K562 (cell line): ENCODE measurements around the gene DYRK4. TPM values are rescaled to one million over a fixed set of nuclear protein-coding genes. Genes with fewer than 3 reads are reported as not detected.

Experiments
- ATAC-seq: fragments of 200-7000 bp; cut with Tn5 transposase; 3 replicates; pipeline ENCODE4 v1.9.1; 2020; ENCODE audit warnings: moderate library complexity
- BruUV-seq: library from RNA; stranded (reverse); fragments of 400-500 nt; replicated peaks from 2 replicates; lab custom pipeline; 2021; lab: Mats Ljungman, UMichigan
- CTCF ChIA-PET: fragments of 300-600 bp; formaldehyde crosslinking; extraction: SDS; loops from one replicate; lab custom pipeline; 2021; ENCODE audit warnings: low intra/inter-chr PET ratio; lab: Yijun Ruan, JAX
- POLR2A ChIA-PET: fragments of 300-600, 350-650 bp; sonication (Branson Sonifier 250); formaldehyde crosslinking; extraction: SDS; loops from one replicate; lab custom pipeline; 2021; ENCODE audit warnings: antibody characterized with exemption, inconsistent platforms; lab: Yijun Ruan, JAX
- DNase-seq, 4 experiments: peaks; one replicate each; pipeline versions ENCODE4 v3.0.0 to v3.0.0-alpha.2; 2011 to 2018; ENCODE audit warnings: low spot score in 3 of 4, mixed read lengths in 3 of 4; ENCODE audit errors: extremely low read depth in 1 of 4
- FAIRE-seq: peaks from 2 replicates; lab custom pipeline; 2011; peaks lifted over from hg19 to GRCh38; lab: Jason Lieb, UNC
- H2AFZ ChIP-seq: 2 replicates; pipeline ENCODE4 v1.6.0; 2011; ENCODE audit warnings: low read depth, low read length, control low read depth, inconsistent platforms
- H3K27ac ChIP-seq: fragments of 200-600 bp; 3 replicates; pipeline ENCODE4 v1.8.0; 2011; ENCODE audit warnings: low read depth, mild to moderate bottlenecking, control low read depth, inconsistent platforms, low read length, moderate library complexity, mixed read lengths; ENCODE audit errors: extremely low read depth
- H3K27me3 ChIP-seq, 2 experiments: fragments of 300-600 bp in 1 of 2; 2 replicates in 1 of 2; 3 replicates in 1 of 2; pipeline versions ENCODE4 v1.6.0 to v1.8.0; 2011; ENCODE audit warnings: inconsistent platforms in 2 of 2, low read length in 2 of 2, mild to moderate bottlenecking in 1 of 2, mixed read lengths in 1 of 2, moderate library complexity in 1 of 2; ENCODE audit not compliant: control insufficient read depth in 2 of 2, insufficient read depth in 2 of 2
- H3K36me3 ChIP-seq: fragments of 300-600 bp; 3 replicates; pipeline ENCODE4 v1.8.0; 2011; ENCODE audit warnings: mild to moderate bottlenecking, low read length, inconsistent platforms; ENCODE audit not compliant: control insufficient read depth, insufficient read depth
- H3K4me1 ChIP-seq, 2 experiments: fragments of 200-600 bp in 1 of 2; replicated peaks in 1 of 2; 2 replicates in 1 of 2; 3 replicates in 1 of 2; pipeline versions ENCODE4 v1.5.1 to v1.8.0; 2011; ENCODE audit warnings: inconsistent platforms in 2 of 2, low read length in 2 of 2, mild to moderate bottlenecking in 1 of 2, mixed read lengths in 1 of 2, moderate library complexity in 1 of 2; ENCODE audit not compliant: control insufficient read depth in 2 of 2, insufficient read depth in 2 of 2
- H3K4me2 ChIP-seq: 2 replicates; pipeline ENCODE4 v1.6.1; 2011; ENCODE audit warnings: low read length, control low read depth, inconsistent platforms, mixed read lengths; ENCODE audit not compliant: insufficient read depth
- H3K4me3 ChIP-seq: fragments of 200-600 bp; sonication (generic), shearing (Covaris generic); 2 replicates; pipeline ENCODE4 v1.5.1; 2016; ENCODE audit warnings: control low read depth, inconsistent platforms
- H3K79me2 ChIP-seq: fragments of 200-600 bp; 3 replicates; pipeline ENCODE4 v1.8.0; 2011; ENCODE audit warnings: low read length, inconsistent platforms; ENCODE audit not compliant: control insufficient read depth, insufficient read depth
- H3K9ac ChIP-seq, 2 experiments: 2 replicates each; pipeline versions ENCODE4 v1.6.0 to v1.6.1; 2011; ENCODE audit warnings: low read depth in 2 of 2, low read length in 2 of 2, control low read depth in 1 of 2, inconsistent platforms in 1 of 2, mild to moderate bottlenecking in 1 of 2, mixed read lengths in 1 of 2; ENCODE audit not compliant: insufficient read depth in 1 of 2
- H3K9me1 ChIP-seq: one replicate; pipeline ENCODE4 v1.6.0; 2011; ENCODE audit warnings: inconsistent platforms, mild to moderate bottlenecking, low read length, moderate library complexity; ENCODE audit not compliant: control insufficient read depth, insufficient read depth
- H3K9me3 ChIP-seq: replicated peaks from 2 replicates; pipeline ENCODE4 v1.5.1; 2011; ENCODE audit warnings: low read depth, low read length, inconsistent platforms; ENCODE audit not compliant: control insufficient read depth, insufficient read depth
- H4K20me1 ChIP-seq: replicated peaks from 2 replicates; pipeline ENCODE4 v1.6.1; 2011; ENCODE audit warnings: low read length, inconsistent platforms, mixed read lengths; ENCODE audit not compliant: control insufficient read depth, insufficient read depth
- ILF3 ChIP-seq: fragments of 450-650 bp; IDR thresholded peaks from 2 replicates; pipeline ENCODE4 v1.6.1; 2018; ENCODE audit warnings: antibody characterized with exemption, mild to moderate bottlenecking, moderate library complexity, borderline replicate concordance
- TCF7L2 ChIP-seq: fragments of 150-350 bp; IDR thresholded peaks from 2 replicates; pipeline ENCODE4 v1.6.1; 2016; ENCODE audit warnings: low read depth, mild to moderate bottlenecking, low read length, moderate library complexity
- ZNF586 ChIP-seq: fragments of 450-650 bp; formaldehyde crosslinking; conservative IDR thresholded peaks from 2 replicates; pipeline ENCODE4 v1.4.0; 2020; ENCODE audit warnings: mild to moderate bottlenecking, moderate library complexity
- ZNF695 ChIP-seq: fragments of 450-650 bp; formaldehyde crosslinking; IDR thresholded peaks from 2 replicates; pipeline ENCODE4 v1.4.0; 2020; ENCODE audit warnings: mild to moderate bottlenecking, moderate library complexity
- WGBS: fragments of 100-300 bp; shearing (Covaris generic); methylation state at CpG from one replicate; pipeline ENCODE4 v1.1.6; 2016; ENCODE audit warnings: low coverage, mixed read lengths; ENCODE audit not compliant: insufficient coverage; ENCODE audit errors: missing lambda C conversion rate; 5-methylcytosine and 5-hydroxymethylcytosine counted together
- in situ Hi-C: fragments of 300-500 bp; cut with MboI; formaldehyde crosslinking; loops from 4 replicates; pipeline ENCODE4 v1.15.0; 2018; ENCODE audit warnings: inconsistent platforms, mixed read lengths
- intact Hi-C: fragments of 100-400 bp; cut with micrococcal nuclease; formaldehyde crosslinking; loops from 2 replicates; pipeline ENCODE4 v1.14.2; 2022
- polyA plus RNA-seq, 8 experiments: library from polyadenylated mRNA; depleted of rRNA in 4 of 8; stranded (reverse) in 5 of 8; unstranded in 3 of 8; fragments of >200 nt; fragmentation: Nextera tagmentation in 2 of 8; fragmentation: Illumina TruSeq in 1 of 8; extraction: Ambion mirVana in 2 of 8; extraction: Trizol in 1 of 8; gene quantifications; 2 replicates each; pipeline versions ENCODE4 v1.2.1 to v1.2.3, GENCODE V29; 2011 to 2014; ENCODE audit warnings: inconsistent platforms in 1 of 8, missing spikeins in 1 of 8
- total RNA-seq, 7 experiments: library from RNA; depleted of rRNA in 6 of 7; stranded (reverse); fragments of >200 nt in 6 of 7; fragmentation: Illumina TruSeq in 2 of 7; extraction: Trizol in 2 of 7; gene quantifications; 2 replicates each; pipeline versions ENCODE4 v1.2.1 to v1.2.3, GENCODE V29; 2011 to 2021; ENCODE audit warnings: low replicate concordance in 1 of 7
- TF ChIP-seq, protein P1 (sequence below): sonication (generic); formaldehyde crosslinking; IDR thresholded peaks from 2 replicates; pipeline ENCODE4 v1.8.0; 2022; ENCODE audit warnings: missing genetic modification reagents, mild to moderate bottlenecking, borderline replicate concordance
- TF ChIP-seq, protein P2 (sequence below): fragments of 450-650 bp; IDR thresholded peaks from 2 replicates; pipeline ENCODE4 v1.6.1; 2017; ENCODE audit warnings: antibody characterized with exemption
- TF ChIP-seq, protein P3 (sequence below): fragments of 450-650 bp; IDR thresholded peaks from 2 replicates; pipeline ENCODE4 v1.7.1; 2018; ENCODE audit warnings: mild to moderate bottlenecking, low read depth; ENCODE audit not compliant: partially characterized antibody

Gene DYRK4
- total and polyA plus RNA-seq, 9 of the 15 experiments (the other 6 are each of a cell fraction or from before 2014, with no cell fraction given) = 13.4 to 37.4 (median 22.2) TPM

DNA sequence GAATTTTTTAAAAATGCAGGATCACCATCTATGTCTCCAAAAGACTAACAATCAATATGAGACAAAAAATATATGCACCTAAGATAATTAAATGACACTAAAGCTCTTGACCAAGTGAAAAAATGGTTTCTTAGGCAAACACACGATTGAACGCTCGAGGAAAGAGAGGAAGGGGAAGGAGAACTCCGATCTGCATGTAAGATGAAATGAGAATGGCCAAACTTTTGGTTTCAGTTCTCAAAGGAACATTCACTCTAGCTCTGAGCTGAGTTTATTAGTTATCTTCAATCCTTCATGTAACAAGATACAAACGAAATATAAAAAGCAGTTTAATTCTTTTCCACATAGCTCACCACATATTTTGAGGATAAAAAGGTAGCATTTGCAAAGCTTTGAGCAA lies 2.8 kb downstream of the DYRK4 start:
- no peak overlapping the region for H3K27ac ChIP-seq
- H3K4me3 ChIP-seq = no peak overlapping the region
- DNase-seq = no peak
- POLR2A ChIA-PET = no interaction called here
- CTCF ChIA-PET = no interaction called here
- no peak for ATAC-seq
- WGBS = 69% methylated on average over 4 of the region's 5 CpGs
- FAIRE-seq = no peak
- no peaks in the 10 kb centered on the region for H3K9me1 ChIP-seq
- in situ Hi-C loops = no loop called here
- H3K36me3 ChIP-seq = peaks cover 9% of the 10 kb centered on the region; the same call in 2 of the 3 replicates
- TF ChIP-seq, protein P1, sequence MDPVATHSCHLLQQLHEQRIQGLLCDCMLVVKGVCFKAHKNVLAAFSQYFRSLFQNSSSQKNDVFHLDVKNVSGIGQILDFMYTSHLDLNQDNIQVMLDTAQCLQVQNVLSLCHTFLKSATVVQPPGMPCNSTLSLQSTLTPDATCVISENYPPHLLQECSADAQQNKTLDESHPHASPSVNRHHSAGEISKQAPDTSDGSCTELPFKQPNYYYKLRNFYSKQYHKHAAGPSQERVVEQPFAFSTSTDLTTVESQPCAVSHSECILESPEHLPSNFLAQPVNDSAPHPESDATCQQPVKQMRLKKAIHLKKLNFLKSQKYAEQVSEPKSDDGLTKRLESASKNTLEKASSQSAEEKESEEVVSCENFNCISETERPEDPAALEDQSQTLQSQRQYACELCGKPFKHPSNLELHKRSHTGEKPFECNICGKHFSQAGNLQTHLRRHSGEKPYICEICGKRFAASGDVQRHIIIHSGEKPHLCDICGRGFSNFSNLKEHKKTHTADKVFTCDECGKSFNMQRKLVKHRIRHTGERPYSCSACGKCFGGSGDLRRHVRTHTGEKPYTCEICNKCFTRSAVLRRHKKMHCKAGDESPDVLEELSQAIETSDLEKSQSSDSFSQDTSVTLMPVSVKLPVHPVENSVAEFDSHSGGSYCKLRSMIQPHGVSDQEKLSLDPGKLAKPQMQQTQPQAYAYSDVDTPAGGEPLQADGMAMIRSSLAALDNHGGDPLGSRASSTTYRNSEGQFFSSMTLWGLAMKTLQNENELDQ = no peak
- TF ChIP-seq, protein P2, sequence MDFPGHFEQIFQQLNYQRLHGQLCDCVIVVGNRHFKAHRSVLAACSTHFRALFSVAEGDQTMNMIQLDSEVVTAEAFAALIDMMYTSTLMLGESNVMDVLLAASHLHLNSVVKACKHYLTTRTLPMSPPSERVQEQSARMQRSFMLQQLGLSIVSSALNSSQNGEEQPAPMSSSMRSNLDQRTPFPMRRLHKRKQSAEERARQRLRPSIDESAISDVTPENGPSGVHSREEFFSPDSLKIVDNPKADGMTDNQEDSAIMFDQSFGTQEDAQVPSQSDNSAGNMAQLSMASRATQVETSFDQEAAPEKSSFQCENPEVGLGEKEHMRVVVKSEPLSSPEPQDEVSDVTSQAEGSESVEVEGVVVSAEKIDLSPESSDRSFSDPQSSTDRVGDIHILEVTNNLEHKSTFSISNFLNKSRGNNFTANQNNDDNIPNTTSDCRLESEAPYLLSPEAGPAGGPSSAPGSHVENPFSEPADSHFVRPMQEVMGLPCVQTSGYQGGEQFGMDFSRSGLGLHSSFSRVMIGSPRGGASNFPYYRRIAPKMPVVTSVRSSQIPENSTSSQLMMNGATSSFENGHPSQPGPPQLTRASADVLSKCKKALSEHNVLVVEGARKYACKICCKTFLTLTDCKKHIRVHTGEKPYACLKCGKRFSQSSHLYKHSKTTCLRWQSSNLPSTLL = no peak
- TF ChIP-seq ZNF586 (CRISPR knock-in tag) = no peak
- TF ChIP-seq ILF3 = no peak
- TF ChIP-seq ZNF695 (CRISPR knock-in tag) = no peak
- TF ChIP-seq, protein P3, sequence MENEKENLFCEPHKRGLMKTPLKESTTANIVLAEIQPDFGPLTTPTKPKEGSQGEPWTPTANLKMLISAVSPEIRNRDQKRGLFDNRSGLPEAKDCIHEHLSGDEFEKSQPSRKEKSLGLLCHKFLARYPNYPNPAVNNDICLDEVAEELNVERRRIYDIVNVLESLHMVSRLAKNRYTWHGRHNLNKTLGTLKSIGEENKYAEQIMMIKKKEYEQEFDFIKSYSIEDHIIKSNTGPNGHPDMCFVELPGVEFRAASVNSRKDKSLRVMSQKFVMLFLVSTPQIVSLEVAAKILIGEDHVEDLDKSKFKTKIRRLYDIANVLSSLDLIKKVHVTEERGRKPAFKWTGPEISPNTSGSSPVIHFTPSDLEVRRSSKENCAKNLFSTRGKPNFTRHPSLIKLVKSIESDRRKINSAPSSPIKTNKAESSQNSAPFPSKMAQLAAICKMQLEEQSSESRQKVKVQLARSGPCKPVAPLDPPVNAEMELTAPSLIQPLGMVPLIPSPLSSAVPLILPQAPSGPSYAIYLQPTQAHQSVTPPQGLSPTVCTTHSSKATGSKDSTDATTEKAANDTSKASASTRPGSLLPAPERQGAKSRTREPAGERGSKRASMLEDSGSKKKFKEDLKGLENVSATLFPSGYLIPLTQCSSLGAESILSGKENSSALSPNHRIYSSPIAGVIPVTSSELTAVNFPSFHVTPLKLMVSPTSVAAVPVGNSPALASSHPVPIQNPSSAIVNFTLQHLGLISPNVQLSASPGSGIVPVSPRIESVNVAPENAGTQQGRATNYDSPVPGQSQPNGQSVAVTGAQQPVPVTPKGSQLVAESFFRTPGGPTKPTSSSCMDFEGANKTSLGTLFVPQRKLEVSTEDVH = no peak
- no peak for TF ChIP-seq TCF7L2
- H4K20me1 ChIP-seq = no peaks in the 10 kb centered on the region
- H3K9me3 ChIP-seq = no peaks in the 10 kb centered on the region
- H2AFZ ChIP-seq = no peak overlapping the region
- H3K4me2 ChIP-seq = no peak overlapping the region
- H3K27me3 ChIP-seq = no peaks in the 10 kb centered on the region
- H3K9ac ChIP-seq = no peak overlapping the region
- intact Hi-C loops = no loop called here
- H3K79me2 ChIP-seq = no peaks in the 10 kb centered on the region
- H3K4me1 ChIP-seq = peaks cover 13% of the 10 kb centered on the region in 2 experiments; a peak in 4 of 5 replicates
- BruUV-seq = no TSS peak
